UCSD-AML1 (cell line): Measurements from ENCODE around the gene MEI1.
A peak's percentile ranks its signal among the peaks of the same experiment; 100 is the strongest.

Source experiments
- DNase-seq: peaks from one replicate; lab custom pipeline; 2025; ENCODE audit not compliant: unreplicated experiment; lab: John Stamatoyannopoulos, UW

Gene MEI1

GRCh38 chr22:41742918-41743317 is 43.6 kb downstream of the MEI1 start:
- DNase-seq = no peak

DNA sequence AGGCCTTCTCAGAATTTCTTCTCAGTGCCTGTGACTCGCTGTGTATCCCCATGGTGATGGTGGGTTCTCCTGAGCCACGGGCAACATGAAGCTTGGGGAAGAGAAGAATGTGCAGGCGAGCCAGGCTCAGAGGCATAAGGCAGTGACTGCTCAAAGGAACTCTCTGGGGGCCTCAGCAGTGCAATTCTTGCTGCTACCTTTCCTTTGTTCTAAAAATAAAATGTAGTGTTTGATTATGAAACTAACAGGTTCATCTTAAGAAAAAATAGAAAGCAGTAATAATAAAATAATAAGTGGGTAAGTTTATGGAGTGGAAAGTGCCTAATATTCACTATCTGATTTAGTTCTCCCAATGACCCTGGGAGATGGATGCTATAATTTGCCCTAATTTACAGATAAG is 46.7 kb downstream of the MEI1 start:
- no peak for DNase-seq

GRCh38 chr22:41746567-41747400 is 47.5 kb downstream of the MEI1 start:
- peak; percentile 58 for DNase-seq

GRCh38 chr22:41752011-41752970 is 53.0 kb downstream of the MEI1 start:
- no peak for DNase-seq

- DNase-seq = no peak
These were observed 54.7 kb downstream of the MEI1 start for GRCh38 chr22:41753984-41754383.

- no peak for DNase-seq
These were observed 58.2 kb downstream of the MEI1 start for GRCh38 chr22:41757502-41757901.

- DNase-seq = no peak
These were observed 58.9 kb downstream of the MEI1 start for GRCh38 chr22:41758231-41758630.

- peak; percentile 71 for DNase-seq
These were observed 63.9 kb downstream of the MEI1 start for GRCh38 chr22:41762980-41763779.

DNA sequence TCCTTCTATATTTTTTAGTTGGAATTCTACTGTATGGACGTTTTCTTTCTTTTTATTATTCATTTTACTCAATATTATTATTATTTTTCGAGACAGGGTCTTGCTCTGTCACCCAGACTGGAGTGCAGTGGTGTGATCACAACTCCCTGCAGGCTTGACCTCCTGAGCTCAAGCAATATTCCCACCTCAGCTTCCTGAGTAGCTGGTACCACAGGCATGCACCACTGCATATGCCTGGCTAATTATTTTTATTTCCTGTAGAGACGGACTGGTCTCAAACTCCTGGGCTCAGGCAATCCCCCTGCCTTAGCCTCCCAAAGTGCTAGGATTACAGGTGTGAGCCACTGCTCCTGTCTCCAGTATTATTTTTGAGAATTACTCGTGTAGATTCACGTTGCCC is 67.2 kb downstream of the MEI1 start:
- DNase-seq = no peak

DNA sequence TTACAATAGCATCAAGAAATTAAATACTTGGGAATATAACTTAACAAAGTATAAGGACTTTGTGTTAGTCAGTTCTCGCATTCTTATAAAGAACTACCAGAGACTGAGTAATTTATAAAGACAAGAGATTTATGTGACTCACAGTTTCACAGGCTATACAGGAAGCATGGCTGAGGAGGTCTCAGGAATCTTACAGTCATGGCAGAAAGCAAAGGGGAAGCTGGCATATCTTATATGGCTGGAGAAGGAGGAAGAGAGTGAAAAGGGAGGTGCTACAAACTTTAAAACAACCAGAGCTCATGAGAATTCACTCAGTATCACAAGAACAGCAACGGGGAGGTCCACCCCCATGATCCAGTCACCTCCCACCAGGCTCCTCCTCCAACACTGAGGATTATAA is 69.1 kb downstream of the MEI1 start:
- DNase-seq = no peak

- no peak for DNase-seq
These were observed 71.6 kb downstream of the MEI1 start for GRCh38 chr22:41770715-41771468.

- DNase-seq = no peak
These were observed 72.9 kb downstream of the MEI1 start for GRCh38 chr22:41772198-41772597.

DNA sequence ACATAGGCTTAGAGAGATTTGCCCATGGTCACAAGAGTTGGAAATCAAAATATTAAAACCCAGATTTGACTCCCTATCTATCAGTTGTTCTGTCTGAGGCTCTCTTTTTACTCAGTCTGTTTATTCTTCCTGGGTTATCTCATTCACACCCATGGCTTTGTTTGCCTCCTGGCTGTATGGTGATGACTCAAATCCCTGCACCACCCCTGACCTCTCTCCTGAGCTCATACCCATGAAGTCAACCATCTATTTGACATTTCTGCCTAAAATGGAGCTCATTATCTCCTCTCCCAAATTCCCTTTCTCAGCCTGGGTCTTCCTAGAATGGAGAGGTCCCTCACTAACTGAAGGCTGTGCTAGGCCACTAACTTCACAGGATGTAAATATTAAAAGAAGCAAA is 73.3 kb downstream of the MEI1 start:
- no peak for DNase-seq

DNA sequence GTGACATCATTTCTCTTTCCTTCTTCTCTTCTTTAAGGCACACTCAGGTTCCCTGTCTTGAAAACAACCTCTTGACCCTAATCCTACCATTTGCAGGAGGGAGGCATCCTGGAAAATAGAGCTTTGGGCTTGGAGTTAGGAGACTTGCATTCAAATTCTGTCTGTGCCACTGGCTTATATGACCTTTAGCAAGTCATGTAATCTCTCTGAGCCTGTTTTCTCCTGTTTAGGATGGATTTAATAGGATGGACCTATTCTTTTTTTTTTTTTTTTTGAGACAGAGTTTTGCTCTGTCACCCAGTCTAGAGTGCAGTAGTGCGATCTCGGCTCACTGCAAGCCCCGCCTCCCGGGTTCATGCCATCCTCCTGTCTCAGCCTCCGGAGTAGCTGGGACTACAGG is 76.0 kb downstream of the MEI1 start:
- DNase-seq = no peak

DNA sequence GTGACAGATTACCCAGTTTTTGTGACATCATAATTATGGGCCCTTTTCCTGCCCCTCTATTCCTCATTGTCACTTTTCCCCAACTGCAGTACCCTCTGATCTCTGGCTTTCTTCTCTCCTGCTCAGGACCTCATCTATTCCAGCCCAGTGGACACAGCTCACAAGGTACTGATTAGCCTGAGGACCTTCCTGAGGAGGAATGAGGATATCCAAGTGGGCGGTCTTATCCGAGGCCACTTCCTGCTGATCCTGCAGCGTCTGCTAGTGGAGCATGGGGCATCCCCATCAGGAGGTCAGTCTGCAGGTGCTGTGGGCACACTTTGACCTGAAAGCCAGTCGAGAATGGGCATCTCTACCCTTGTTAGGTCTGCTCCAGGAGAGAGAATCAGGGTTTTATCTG is 76.7 kb downstream of the MEI1 start:
- no peak for DNase-seq

GRCh38 chr22:41776381-41776780 is 77.1 kb downstream of the MEI1 start:
- DNase-seq = no peak

DNA sequence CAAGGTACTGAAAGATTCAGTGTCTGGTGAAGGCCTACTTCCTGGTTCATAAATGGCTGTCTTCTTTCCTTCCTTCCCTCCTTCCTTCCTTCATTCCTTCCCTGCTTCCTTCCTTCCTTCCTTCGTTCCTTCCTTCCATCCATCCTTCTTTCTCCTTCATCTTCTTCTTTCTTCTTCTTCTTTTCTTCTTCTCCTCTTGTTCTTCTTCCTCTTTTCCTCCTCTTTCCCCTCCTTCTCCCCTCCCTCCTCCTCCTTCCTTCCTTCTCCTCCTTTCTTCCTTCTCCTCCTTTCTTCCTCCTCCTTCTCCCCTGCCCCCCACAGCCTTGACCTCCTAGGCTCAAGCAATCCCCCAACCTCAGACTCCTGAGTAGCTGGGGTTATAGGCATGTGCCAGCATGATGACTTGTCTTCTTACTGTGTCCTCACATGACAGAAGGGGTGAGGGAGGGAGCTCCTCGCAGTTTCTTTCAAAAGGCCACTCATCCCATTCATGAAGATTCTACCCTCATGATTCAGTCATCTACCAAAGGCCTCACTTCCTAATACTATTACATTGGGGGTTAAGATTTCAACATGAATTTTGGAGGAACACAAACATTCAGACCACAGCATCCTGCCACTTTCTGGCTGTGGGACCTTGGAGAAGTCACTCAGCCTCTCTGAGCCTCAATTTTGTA is 78.6 kb downstream of the MEI1 start:
- DNase-seq = no peak

- DNase-seq = no peak
These were observed 80.7 kb downstream of the MEI1 start for GRCh38 chr22:41779929-41780505.

DNA sequence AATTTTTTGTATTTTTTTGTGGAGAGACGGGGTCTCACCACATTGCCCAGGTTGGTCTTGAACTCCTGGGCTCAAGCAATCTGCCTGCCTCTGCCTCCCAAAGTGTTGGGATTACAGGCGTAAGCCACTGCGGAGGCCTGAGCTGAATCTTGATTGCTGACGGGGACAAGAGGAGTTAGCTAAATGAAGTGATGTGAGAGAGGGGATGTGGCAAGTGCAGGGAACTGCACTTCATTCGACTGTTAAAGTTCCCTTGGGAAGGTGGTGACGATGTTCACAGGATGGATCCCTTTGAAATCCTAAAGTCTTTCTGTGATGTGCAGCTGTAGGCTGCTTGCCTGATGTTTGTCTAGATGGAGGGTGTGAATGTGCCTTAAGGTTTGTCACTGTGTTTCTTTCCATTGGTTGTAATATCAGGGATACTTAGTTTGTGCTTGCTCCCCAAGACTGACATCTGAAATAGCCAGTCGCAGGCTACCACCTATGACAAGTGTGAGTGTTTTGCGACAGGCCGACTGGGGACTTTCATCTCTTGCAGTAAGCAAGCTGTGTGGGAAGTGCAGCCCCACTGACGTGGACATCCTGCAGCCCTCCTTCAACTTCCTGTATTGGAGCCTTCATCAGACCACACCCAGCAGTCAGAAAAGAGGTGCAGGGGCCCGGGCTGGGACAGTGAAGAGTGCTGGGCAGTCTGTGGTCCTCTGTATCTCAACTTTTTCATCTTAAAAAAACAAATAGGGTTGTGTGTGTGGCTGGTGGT is 81.6 kb downstream of the MEI1 start:
- peak; percentile 79 for DNase-seq
